Brain microvascular endothelial cell (primary cell): Measurements from ENCODE around the gene NCOA6.

Experiments used
- DNase-seq: peaks from one replicate; pipeline ENCODE4 v3.0.0-alpha.2; 2020
- H3K27ac ChIP-seq: fragments of 250-450 bp; sonication (Bioruptor Pico); 2 replicates; pipeline ENCODE4 v1.5.1; 2020; ENCODE audit warnings: mild to moderate bottlenecking, moderate library complexity
- H3K27me3 ChIP-seq: fragments of 250-450 bp; sonication (Bioruptor Pico); replicated peaks from 2 replicates; pipeline ENCODE4 v1.5.1; 2020; ENCODE audit warnings: mild to moderate bottlenecking
- H3K36me3 ChIP-seq: fragments of 250-450 bp; sonication (Bioruptor Pico); replicated peaks from 2 replicates; pipeline ENCODE4 v1.5.1; 2020; ENCODE audit warnings: mild to moderate bottlenecking
- H3K4me3 ChIP-seq: 2 replicates; pipeline ENCODE4 v1.5.1; 2011; ENCODE audit warnings: low read depth, mild to moderate bottlenecking, control low read depth, low read length, moderate library complexity
- in situ Hi-C: cut with HindIII; loops from 2 replicates; pipeline ENCODE4 v1.10.0; 2017; ENCODE audit warnings: low sequenced_read_pairs, low pct_ligation_motif_present
- TF ChIP-seq, protein P1 (sequence below): IDR thresholded peaks from 2 replicates; pipeline ENCODE4 v1.5.1; 2011; ENCODE audit warnings: low read depth, mild to moderate bottlenecking, moderate library complexity, low read length, control low read depth, inconsistent platforms; ENCODE audit errors: missing control alignments

The NCOA6 gene

DNA sequence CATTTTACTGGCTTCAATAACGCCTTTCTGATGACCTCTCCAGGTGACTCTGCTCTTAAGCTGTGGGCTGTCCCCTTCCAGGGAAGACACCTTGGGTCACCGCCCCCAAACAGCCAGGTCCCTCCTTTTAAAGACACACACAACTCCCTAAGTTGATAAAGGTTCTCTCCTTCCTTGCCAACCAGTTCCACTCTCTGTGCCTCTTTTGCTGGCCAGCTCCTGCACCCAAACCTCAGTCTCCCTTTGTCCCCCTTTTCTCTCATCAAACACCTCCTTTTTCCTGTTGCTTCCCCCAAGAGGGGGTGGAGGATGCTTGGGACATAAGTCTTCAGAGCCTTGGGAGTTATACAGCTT, 1.0 kb downstream of the NCOA6 start:
- DNase-seq, result peak; percentile 27
- TF ChIP-seq, protein P1, sequence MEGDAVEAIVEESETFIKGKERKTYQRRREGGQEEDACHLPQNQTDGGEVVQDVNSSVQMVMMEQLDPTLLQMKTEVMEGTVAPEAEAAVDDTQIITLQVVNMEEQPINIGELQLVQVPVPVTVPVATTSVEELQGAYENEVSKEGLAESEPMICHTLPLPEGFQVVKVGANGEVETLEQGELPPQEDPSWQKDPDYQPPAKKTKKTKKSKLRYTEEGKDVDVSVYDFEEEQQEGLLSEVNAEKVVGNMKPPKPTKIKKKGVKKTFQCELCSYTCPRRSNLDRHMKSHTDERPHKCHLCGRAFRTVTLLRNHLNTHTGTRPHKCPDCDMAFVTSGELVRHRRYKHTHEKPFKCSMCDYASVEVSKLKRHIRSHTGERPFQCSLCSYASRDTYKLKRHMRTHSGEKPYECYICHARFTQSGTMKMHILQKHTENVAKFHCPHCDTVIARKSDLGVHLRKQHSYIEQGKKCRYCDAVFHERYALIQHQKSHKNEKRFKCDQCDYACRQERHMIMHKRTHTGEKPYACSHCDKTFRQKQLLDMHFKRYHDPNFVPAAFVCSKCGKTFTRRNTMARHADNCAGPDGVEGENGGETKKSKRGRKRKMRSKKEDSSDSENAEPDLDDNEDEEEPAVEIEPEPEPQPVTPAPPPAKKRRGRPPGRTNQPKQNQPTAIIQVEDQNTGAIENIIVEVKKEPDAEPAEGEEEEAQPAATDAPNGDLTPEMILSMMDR, result no peak
- peak overlapping the region; percentile 89 for H3K27ac ChIP-seq
- H3K27me3 ChIP-seq, result no peaks in the 10 kb centered on the region
- in situ Hi-C loops, result no loop called here
- peak overlapping the region; percentile 97 for H3K4me3 ChIP-seq
- H3K36me3 ChIP-seq, result peaks cover 3% of the 10 kb centered on the region

GRCh38 chr20:34824026-34824425, 1.4 kb downstream of the NCOA6 start:
- no peak for DNase-seq
- in situ Hi-C loops, result no loop called here
- Histone ChIP-seq H3K27me3 (no peaks in the 10 kb centered on the region), H3K27ac (no peak overlapping the region), H3K36me3 (peaks cover 3% of the 10 kb centered on the region), H3K4me3 (peak overlapping the region; percentile 97)
- TF ChIP-seq, protein P1, result no peak

DNA sequence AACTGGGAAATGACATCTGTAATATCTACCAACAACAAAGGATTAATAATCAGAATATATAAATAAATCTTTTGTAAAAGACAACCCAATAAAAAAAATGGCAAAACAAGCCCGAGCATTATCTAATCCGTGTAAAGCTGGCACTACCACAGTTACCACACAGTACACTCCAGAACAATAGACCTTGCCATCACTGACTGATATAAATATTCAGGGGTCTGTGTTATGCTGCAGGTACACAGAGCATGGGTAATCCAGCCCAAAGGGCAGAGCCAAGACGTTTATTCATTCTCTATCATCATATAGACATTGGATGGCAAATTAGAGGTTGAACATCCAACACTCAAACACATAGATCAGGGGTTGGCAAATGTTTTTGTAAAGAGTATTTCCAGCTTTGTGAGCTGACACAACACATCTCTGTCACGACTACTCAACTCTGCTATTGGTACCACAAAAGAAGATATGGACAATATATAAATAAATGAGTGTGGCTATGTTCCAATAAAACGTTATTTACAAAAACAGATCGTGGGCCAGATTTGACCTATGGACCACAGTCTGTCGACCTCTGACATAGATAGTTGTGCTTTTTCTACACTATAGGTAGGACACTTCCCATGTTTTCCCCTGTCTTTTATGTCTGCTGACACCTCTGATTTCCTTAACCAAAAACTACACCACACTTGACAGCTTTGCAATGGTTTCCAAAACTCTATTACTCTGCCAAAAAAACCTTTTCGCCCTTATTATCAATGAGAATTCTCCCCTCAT, 4.5 kb downstream of the NCOA6 start:
- no peaks in the 10 kb centered on the region for H3K27me3 ChIP-seq
- H3K4me3 ChIP-seq, result no peak overlapping the region
- in situ Hi-C loops, result no loop called here
- H3K36me3 ChIP-seq, result peaks cover 3% of the 10 kb centered on the region
- no peak overlapping the region for H3K27ac ChIP-seq
- DNase-seq, result no peak
- TF ChIP-seq, protein P1, result no peak

GRCh38 chr20:34817801-34818200, 7.7 kb downstream of the NCOA6 start:
- H3K27ac ChIP-seq, result no peak overlapping the region
- no peaks in the 10 kb centered on the region for H3K27me3 ChIP-seq
- H3K4me3 ChIP-seq, result no peak overlapping the region
- in situ Hi-C loops, result no loop called here
- TF ChIP-seq, protein P1, result no peak
- DNase-seq, result no peak
- no peaks in the 10 kb centered on the region for H3K36me3 ChIP-seq

DNA sequence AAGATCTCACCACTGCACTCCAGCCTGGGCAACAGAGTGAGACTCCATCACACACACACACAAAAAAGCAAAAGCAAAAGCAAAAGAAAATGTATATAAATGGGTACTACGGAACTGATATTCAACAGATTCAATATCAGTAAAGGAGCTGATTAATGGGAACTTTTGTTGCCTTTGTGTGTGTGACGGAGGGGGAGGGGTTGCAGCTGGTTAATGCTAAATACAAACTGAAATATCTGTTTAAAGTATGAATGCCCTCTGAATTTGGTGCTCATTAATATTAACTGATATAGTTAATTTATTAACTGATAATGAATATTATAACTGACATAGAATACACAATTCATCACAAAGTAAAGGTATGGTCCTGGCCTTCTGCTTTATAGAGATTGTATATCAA, 8.4 kb downstream of the NCOA6 start:
- in situ Hi-C loops, result no loop called here
- Histone ChIP-seq H3K4me3 (no peak overlapping the region), H3K27me3 (no peaks in the 10 kb centered on the region), H3K27ac (no peak overlapping the region), H3K36me3 (no peaks in the 10 kb centered on the region)
- DNase-seq, result no peak
- TF ChIP-seq, protein P1, result no peak

DNA sequence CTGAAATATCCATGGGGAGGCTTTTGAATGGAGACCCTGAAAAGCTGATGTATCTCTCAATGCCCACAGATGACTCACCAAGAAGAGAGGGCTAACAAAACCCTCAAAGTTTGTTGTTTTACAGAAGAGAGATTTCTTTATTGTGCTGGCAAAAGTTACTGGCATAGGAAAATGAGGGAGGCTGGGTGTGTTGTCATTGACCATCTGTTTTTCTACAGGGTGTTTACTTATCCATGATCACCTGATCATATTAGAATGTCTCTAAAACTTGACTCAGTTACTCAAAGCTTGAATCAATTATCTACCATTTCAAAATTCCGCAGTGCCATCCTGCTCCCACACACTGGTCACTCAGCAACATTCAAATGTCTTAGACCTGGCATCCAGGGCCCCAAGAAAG, 9.8 kb downstream of the NCOA6 start:
- H3K27ac ChIP-seq, result no peak overlapping the region
- H3K36me3 ChIP-seq, result no peaks in the 10 kb centered on the region
- in situ Hi-C loops, result no loop called here
- TF ChIP-seq, protein P1, result no peak
- no peaks in the 10 kb centered on the region for H3K27me3 ChIP-seq
- no peak for DNase-seq
- H3K4me3 ChIP-seq, result no peak overlapping the region
